ENCODE data around the gene MAML3.

DNA sequence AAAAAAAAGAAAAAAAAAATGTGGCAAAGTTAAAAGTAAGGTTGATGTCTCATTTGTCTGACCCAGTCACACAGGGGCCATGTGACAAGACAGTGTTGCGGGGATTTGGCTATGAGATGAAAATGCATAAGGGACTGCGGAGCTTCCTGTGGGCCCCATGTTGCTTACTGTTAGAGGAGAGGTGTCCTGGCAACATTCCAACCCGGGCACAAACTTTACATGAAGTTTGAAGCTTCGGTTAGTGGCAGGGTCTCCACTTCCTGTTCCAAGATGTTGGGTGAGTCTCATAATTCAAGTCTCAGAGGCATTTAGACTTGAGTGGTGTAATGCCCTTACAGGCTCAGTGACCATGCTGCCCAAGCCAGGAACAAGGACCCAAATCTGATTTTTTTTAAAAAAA, 111.3 kb downstream of the MAML3 start:
- TF ChIP-seq, protein P1, sequence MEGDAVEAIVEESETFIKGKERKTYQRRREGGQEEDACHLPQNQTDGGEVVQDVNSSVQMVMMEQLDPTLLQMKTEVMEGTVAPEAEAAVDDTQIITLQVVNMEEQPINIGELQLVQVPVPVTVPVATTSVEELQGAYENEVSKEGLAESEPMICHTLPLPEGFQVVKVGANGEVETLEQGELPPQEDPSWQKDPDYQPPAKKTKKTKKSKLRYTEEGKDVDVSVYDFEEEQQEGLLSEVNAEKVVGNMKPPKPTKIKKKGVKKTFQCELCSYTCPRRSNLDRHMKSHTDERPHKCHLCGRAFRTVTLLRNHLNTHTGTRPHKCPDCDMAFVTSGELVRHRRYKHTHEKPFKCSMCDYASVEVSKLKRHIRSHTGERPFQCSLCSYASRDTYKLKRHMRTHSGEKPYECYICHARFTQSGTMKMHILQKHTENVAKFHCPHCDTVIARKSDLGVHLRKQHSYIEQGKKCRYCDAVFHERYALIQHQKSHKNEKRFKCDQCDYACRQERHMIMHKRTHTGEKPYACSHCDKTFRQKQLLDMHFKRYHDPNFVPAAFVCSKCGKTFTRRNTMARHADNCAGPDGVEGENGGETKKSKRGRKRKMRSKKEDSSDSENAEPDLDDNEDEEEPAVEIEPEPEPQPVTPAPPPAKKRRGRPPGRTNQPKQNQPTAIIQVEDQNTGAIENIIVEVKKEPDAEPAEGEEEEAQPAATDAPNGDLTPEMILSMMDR (IDR thresholded peaks at IDR 0.05) = no peak
- no peak for TF ChIP-seq POLR2AphosphoS5 (IDR thresholded peaks at IDR 0.05)

Data from suprapubic skin (tissue), 3 donors.